Activated naive CD4-positive, alpha-beta T cell treated with anti-CD3 and anti-CD28 coated beads, Interleukin-2, amount 50 U/mL, for 72 hours (primary cell): ENCODE results near the gene SCIN. TPM values are rescaled to one million over a fixed set of nuclear protein-coding genes. Genes with fewer than 3 reads are reported as not detected.
"Not testable (repeated sequence)": the region's sequence is repeated elsewhere in the genome, so short reads cannot be mapped to it uniquely, and the experiment has no call there.

Source experiments
- ATAC-seq, 2 donors: fragments of 150-1000 bp; cut with Tn5 transposase; 2 replicates each; pipeline ENCODE4 v1.10.0; 2021; ENCODE audit warnings: mild to moderate bottlenecking in 2 of 2, moderate library complexity in 2 of 2
- DNase-seq, 2 donors: peaks; one replicate each; pipeline ENCODE4 v3.0.0; 2021 to 2022; ENCODE audit warnings: low spot score in 2 of 2
- H3K27ac Mint-ChIP-seq, 2 donors: one replicate each; pipeline ENCODE4 v1.8.0; 2022; ENCODE audit warnings: mild to moderate bottlenecking in 2 of 2, mixed read lengths in 2 of 2
- H3K36me3 Mint-ChIP-seq, 2 donors: one replicate each; pipeline ENCODE4 v1.8.0; 2022; ENCODE audit warnings: mixed read lengths in 2 of 2
- H3K9me3 Mint-ChIP-seq, 2 donors: one replicate each; pipeline ENCODE4 v1.8.0; 2022; ENCODE audit warnings: mixed read lengths in 2 of 2
- total RNA-seq, 2 donors: library from RNA; stranded (reverse); gene quantifications; one replicate each; pipeline ENCODE4 v1.2.3, GENCODE V29; 2022

Gene SCIN
- total RNA-seq, 2 donors from 2014 or later = 0.80 TPM; not detected in 1

DNA sequence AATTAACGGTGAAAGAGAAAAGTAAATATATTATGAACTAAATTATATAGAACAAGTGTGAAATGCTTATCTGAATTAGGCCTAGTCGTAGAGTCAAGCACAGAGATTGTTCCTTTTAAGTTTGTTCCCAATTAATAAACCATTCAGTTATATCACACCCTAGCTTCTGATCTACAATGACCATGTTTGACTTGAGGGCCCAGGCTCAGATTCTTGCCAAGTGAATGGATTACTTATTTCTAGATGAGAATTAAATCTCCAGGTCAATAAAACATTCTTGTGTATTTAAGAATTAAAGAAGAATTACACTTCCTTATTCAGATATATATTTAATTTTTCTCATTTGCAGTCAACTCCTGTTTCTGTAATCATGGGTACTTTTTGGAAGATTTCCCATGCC lies 79.6 kb downstream of the SCIN start:
- ATAC-seq = no peak
- no peaks in the 10 kb centered on the region for H3K9me3 Mint-ChIP-seq
- H3K27ac Mint-ChIP-seq = no peak overlapping the region
- H3K36me3 Mint-ChIP-seq = no peaks in the 10 kb centered on the region
- no peak for DNase-seq

DNA sequence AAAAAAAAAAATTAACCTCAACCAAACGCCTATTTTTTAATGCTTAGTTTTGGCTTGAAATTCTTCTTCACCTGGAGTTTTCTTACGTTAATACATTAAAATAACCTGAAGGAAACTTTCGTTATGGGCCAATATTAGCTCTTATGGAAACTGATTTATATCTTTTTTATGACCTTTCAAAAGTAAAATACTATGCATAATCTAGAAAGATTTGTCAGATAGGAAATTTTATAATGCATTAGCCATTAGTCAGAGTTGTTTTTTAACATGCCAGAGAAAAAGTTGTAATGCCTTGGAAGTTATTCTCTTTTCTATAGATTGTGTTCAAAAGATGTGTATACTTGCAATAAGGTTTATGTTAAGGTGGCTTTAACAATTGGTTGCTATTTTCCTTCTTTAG lies 82.6 kb downstream of the SCIN start:
- H3K36me3 Mint-ChIP-seq = no peaks in the 10 kb centered on the region
- DNase-seq (no peak), ATAC-seq (no peak)
- no peaks in the 10 kb centered on the region for H3K9me3 Mint-ChIP-seq
- no peak overlapping the region for H3K27ac Mint-ChIP-seq

DNA sequence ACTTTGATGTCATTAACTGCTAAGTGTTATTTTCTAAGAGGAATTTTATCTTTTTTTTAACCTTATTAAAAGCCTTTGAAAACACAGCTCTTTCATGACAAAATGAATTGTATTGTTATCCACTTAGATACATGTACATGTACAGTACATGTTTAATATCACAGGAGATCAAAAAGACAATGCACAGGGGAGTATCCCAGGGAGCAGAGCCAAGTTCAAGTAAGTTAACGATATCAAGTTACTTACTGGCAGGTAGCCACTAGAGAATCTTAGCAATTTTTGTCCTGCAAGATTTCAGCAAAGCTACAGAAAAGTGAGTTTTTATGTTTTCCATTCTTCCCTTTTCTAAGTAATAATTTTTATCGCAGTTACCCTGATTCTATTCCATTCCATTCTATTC lies 83.0 kb downstream of the SCIN start:
- no peak overlapping the region for H3K27ac Mint-ChIP-seq
- DNase-seq (no peak), ATAC-seq (no peak)
- no peaks in the 10 kb centered on the region for H3K9me3 Mint-ChIP-seq
- H3K36me3 Mint-ChIP-seq = no peaks in the 10 kb centered on the region

DNA sequence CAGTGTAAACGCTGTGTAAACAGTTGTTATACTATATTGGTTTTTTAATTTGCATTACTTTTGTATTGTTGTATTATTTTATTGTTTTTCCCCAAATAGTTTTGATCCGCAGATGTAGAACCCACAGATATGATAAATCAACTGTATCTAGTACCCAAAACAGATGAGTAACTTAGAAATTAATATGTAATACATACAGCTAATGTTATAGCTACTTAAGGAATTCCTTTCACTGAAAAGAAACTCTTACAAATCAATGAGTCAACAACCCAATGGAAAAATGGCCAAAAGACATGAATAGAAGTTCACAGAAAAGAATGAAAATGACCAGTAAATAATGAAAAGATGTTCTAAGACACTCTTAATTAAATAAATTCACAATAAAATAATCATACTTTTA lies 84.6 kb downstream of the SCIN start:
- DNase-seq (no peak), ATAC-seq (no peak)
- H3K36me3 Mint-ChIP-seq = no peaks in the 10 kb centered on the region
- H3K27ac Mint-ChIP-seq = no peak overlapping the region
- H3K9me3 Mint-ChIP-seq = no peaks in the 10 kb centered on the region

DNA sequence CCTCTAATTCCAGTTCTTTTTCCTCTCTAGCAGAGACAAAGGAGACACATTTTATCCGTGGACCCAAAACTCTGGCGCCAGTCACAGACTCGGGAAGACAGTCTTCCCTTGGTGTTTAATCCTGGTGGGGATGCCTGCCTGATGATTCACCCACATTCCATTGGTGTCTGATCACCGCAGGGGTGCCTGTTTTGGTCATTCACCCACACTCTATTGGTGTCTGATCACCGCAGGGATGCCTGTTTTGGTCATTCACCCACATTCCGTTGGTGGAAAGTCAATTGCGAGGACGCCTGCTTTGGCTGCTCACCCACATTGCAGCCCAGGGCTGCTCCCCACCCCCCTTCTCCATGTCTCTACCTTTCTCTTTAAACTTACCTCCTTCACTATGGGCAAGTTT lies 89.9 kb downstream of the SCIN start:
- not testable (repeated sequence) for H3K36me3 Mint-ChIP-seq, ATAC-seq, H3K9me3 Mint-ChIP-seq

DNA sequence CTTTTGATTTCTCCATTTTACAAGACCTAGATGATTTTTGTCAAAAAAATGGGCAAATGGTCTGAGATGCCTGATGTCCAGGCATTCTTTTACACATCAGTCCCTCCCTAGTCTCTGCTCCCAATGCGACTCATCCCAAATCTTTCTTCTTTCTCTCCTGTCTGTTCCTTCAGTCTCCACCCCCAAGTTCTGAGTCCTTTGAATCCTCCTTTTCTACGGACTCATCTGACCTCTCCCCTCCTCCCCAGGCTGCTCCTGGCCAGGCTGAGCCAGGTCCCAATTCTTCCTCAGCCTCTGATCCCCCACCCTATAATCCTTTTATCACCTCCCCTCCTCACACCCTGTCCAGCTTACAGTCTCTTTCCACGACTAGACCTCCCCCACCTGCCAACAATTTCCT lies 90.5 kb downstream of the SCIN start:
- DNase-seq, H3K36me3 Mint-ChIP-seq, H3K27ac Mint-ChIP-seq, ATAC-seq, H3K9me3 Mint-ChIP-seq: not testable (repeated sequence)

More for the DNA sequence above, 89.9 kb downstream of the SCIN start:
- H3K27ac Mint-ChIP-seq, DNase-seq: not testable (repeated sequence)

DNA sequence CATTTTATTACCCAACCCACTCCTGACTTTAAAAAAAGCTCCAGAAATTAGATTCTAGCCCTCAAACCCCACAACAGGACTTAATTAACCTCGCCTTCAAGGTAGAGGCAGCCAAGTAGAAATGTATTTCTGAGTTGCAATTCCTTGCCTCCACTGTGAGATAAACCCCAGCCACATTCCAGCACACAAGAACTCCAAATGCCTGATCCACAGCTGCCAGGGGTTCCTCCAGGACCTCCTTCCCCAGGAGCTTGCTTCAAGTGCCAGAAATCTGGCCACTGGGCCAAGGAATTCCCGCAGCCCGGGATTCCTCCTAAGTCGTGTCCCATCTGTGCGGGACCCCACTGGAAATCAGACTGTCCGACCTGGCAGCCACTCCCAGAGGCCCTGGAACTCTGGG lies 91.1 kb downstream of the SCIN start:
- DNase-seq (no peak), ATAC-seq (no peak)
- Mint-ChIP-seq H3K9me3 (no peaks in the 10 kb centered on the region), H3K27ac (no peak overlapping the region), H3K36me3 (no peaks in the 10 kb centered on the region)

DNA sequence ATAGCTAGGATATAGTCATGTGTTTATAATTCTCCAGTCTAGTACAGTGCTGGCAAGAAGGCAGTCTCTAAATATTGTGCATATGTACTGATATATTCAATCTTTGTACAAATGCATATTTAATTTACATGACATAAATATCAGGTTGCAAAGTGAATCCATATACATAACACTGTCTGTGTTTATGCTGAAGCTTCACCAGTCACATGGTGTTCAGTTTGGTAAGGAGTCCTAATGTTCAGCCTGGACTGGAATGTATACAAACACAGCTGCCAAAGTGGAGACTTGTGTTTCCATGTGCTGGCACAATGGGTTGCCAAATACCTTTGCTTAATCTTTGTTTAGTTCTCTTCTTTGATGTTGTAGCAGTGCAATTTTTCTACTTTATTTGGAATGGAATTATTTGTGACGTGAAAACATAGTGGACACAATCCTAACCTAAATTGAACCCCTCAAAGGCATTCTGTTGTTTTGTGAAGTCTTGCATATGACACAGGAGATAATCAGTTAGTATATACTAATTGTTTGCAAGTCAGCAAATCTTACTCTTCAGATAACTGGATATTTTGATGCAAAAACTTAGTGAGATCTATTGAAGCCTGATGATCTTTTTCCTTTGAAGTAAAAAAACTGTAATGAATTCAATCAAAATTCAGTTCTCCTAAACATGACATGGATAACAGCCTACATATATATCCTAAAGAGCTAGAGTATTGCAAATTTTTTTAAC lies 99.6 kb downstream of the SCIN start:
- no peak overlapping the region for H3K27ac Mint-ChIP-seq
- H3K36me3 Mint-ChIP-seq = no peaks in the 10 kb centered on the region
- H3K9me3 Mint-ChIP-seq = no peaks in the 10 kb centered on the region
- ATAC-seq (no peak), DNase-seq (no peak)

DNA sequence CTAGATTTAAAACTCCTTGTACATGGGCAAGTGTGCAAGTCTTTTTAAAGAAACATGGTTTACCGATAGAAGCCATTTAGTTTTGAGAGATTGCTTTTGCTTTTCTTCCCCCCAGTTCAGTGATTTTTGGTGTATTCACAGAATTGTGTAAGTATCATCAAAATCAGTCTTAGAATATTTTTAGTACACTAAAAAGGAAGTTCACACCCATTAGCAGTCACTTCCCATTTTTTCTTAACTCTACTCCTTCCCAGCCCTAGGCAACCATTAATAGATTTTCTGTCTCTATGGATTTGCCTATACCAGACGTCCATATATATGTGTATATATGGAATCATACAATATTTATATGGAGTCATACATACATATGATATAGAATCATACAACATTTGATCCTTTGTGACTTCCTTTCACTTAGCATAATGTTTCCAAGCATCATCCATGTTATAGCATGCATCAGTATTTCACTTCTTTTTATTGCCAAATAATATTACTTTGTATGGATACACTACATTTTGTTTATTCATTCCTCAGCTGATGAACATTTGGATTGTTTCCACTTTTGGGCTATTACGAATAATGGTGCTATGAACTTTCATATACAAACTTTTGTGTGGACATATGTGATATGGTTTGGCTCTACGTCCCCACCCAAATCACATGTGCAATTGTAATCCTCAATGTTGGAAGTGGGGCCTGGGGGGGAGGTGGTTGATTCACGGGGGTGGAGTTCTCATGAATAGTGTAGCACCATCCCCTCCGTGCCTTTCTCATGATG lies 100.4 kb downstream of the SCIN start:
- no peak overlapping the region for H3K27ac Mint-ChIP-seq
- no peaks in the 10 kb centered on the region for H3K9me3 Mint-ChIP-seq
- no peaks in the 10 kb centered on the region for H3K36me3 Mint-ChIP-seq
- ATAC-seq = no peak
- DNase-seq = no peak

DNA sequence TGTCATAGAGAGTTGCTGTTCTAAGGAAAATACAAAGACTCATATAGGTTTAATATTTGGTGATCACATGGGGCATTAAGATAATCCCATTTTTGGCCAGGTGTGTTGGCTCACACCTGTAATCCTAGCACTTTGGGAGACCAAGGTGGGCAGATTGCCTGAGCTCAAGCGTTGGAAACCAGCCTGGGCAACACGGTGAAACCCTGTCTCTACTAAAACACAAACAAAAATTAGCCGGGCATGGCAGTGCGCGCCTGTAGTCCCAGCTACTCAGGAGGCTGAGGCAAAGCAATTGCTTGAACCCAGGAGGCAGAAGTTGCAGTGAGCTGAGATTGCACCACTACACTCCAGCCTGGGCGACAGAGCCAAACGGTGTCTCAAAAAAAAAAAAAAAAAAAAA lies 102.9 kb downstream of the SCIN start:
- not testable (repeated sequence) for H3K27ac Mint-ChIP-seq, DNase-seq, H3K9me3 Mint-ChIP-seq, H3K36me3 Mint-ChIP-seq, ATAC-seq

DNA sequence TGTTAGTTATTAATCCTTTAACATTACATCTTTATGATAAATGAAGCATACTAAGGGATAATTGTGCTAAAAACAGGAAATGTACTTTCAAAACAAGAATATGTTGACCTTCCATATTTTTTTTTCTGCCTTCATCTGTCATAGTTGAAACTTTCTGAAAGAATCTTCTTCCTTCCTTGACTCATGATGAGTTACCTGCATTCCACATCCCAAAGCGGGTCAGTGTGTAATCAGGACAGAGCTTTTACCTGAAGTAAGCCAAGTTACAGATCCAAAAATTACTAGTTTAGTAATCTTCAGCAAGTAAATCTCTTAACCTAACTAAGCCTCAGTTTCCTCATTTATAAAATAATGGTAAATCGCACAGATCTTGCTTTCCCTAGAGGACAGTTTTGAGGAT lies 103.5 kb downstream of the SCIN start:
- no peaks in the 10 kb centered on the region for H3K36me3 Mint-ChIP-seq
- no peak overlapping the region for H3K27ac Mint-ChIP-seq
- ATAC-seq (no peak), DNase-seq (no peak)
- H3K9me3 Mint-ChIP-seq = no peaks in the 10 kb centered on the region

DNA sequence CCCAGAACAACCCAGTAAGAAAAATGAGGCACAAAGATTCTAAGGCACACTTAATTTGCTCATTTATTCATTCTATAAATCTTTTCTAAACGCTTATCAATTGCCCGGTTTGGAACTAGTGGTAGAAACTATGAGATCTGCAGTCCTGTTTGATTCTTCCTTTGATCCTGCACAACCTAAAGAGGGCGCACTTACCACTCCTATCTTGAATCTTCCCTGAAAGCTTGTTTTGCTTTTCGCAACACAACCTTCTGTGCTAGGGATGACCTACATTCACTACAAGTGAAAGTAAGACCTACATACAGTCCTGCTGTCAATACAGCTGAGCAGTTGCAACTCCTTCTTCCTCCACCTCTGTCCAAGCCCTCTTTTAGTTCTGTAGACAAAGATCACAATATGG lies 104.3 kb downstream of the SCIN start:
- H3K36me3 Mint-ChIP-seq = no peaks in the 10 kb centered on the region
- ATAC-seq (peak; percentile 61 to 71), DNase-seq (peak in 1 of 2 donors; percentile 36)
- H3K9me3 Mint-ChIP-seq = no peaks in the 10 kb centered on the region
- H3K27ac Mint-ChIP-seq = no peak overlapping the region

DNA sequence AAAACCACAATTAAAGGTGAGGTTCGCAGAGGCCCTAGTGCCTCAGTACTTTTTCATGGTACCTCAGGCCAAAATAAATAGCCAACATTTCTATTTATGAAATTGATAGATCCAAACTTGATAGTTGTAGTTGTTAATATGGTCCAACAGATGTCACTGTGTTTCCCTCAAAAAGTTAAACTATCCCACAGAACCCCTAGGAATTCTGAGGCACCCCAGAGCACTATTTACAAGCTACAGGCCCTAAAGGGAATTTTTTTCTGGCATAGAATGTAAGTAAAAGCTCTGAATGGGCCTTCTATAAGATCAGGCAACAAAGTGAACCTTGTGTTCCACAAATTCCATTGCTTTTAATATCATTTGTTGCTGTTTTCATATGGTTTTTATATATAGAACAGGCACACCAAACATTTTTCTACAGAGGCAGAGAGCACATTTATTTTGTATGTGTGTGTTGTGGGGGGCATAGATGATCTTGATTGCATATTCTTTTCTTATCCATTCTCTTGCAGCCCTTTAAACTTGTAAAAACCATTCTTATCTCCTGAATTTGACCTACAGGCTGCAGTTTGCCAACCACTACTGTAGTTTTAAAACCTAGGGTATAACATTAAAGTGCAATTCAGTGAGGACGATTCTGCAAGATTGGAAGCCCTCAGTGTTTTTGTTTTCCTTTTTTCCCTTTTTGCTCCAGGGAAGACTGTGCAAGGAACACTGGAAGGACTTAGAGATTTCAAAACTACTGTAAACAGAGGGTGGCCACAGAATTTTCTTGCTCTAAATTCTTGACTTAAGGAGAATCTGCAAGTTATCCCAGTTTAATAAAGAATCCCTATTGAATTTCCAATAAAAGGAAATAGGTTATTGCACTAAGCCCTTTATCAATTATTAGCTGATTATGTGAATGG lies 113.4 kb downstream of the SCIN start:
- no peak overlapping the region for H3K27ac Mint-ChIP-seq
- DNase-seq (no peak), ATAC-seq (no peak)
- H3K9me3 Mint-ChIP-seq = no peaks in the 10 kb centered on the region
- H3K36me3 Mint-ChIP-seq = peaks cover 0 to 13% of the 10 kb centered on the region in 2 donors

DNA sequence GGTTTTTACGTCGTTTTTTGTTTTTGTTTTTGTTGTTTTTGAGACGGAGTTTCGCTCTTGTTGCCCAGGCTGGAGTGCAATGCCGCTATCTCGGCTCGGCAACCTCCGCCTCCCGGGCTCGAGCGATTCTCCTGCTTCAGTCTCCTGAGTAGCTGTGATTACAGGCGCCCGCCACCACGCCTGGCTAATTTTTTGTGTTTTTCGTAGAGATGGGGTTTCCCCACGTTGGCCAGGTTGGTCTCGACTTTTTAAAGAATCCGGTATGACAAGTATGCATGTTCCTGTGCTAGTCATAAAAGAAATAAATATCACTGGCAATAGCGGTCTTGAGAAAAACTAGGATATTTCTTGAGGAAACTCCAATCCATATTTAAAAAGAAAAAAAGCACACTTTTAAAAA lies 114.2 kb downstream of the SCIN start:
- Mint-ChIP-seq H3K27ac (no peak overlapping the region), H3K9me3 (no peaks in the 10 kb centered on the region), H3K36me3 (peaks cover 0 to 13% of the 10 kb centered on the region in 2 donors)
- no peak for DNase-seq
- ATAC-seq = no peak

DNA sequence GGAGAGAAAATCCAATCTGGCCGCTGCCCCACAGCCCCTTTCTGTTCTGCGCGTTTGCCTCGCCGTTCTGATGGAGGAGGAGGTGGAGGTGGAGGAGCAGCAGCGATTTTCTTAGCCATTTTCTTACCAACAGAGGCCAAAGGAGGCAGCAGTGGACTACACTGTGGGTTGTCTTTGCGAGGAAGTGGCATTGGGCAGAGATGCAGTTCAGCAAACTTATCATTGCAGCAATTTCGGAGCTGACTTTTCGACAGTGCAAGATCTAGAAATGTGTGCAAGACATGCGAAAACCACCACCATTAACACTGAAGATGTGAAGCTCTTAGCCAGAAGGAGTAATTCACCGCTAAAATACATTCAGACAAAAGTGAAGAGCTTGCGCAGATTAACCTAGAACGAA lies 115.0 kb downstream of the SCIN start:
- DNase-seq = no peak
- H3K27ac Mint-ChIP-seq = peak overlapping the region; percentile 89 to 93
- ATAC-seq = no peak
- H3K36me3 Mint-ChIP-seq = peaks cover 0 to 13% of the 10 kb centered on the region in 2 donors
- H3K9me3 Mint-ChIP-seq = no peaks in the 10 kb centered on the region

DNA sequence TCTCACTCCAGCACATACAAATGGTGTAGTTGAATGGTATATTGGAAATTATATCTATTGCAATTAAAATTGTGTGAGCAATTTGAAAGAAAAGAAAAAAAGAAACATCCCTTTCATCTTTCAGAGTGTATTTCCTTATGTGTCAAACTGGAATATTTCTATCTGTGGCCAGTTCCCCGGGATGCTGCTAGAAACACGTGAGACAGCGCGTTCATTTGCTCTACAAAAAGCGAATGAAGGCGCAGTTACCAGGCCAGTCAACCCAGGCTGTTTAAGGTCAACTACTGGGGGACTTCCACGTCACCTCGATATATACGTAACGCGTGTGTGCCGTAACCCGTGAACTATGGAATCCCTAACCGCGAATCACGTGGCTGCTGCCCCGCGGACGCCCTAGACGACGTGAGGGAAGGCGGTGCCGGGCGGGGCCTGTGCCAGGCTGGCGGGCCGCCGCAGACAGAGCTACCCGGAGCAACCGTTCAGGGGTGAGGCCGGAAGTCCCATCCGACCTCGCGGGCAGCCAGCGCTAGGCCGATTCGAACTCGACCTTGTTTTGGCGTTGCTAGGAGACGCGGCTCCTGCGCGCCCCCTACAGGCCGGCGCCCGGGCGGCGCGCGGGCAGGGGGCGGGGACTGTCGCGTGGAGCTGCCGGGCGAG lies 115.8 kb downstream of the SCIN start:
- DNase-seq (peak; percentile 97 to 98), ATAC-seq (peak; percentile 89 to 90)
- Mint-ChIP-seq H3K36me3 (peaks cover 0 to 13% of the 10 kb centered on the region in 2 donors), H3K27ac (peak overlapping the region; percentile 89 to 97), H3K9me3 (no peaks in the 10 kb centered on the region)
